ENCODE data around the gene VOPP1.
"Not testable (repeated sequence)": the region's sequence is repeated elsewhere in the genome, so short reads cannot be mapped to it uniquely, and the experiment has no call there.

The VOPP1 gene, protein sequence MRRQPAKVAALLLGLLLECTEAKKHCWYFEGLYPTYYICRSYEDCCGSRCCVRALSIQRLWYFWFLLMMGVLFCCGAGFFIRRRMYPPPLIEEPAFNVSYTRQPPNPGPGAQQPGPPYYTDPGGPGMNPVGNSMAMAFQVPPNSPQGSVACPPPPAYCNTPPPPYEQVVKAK

DNA sequence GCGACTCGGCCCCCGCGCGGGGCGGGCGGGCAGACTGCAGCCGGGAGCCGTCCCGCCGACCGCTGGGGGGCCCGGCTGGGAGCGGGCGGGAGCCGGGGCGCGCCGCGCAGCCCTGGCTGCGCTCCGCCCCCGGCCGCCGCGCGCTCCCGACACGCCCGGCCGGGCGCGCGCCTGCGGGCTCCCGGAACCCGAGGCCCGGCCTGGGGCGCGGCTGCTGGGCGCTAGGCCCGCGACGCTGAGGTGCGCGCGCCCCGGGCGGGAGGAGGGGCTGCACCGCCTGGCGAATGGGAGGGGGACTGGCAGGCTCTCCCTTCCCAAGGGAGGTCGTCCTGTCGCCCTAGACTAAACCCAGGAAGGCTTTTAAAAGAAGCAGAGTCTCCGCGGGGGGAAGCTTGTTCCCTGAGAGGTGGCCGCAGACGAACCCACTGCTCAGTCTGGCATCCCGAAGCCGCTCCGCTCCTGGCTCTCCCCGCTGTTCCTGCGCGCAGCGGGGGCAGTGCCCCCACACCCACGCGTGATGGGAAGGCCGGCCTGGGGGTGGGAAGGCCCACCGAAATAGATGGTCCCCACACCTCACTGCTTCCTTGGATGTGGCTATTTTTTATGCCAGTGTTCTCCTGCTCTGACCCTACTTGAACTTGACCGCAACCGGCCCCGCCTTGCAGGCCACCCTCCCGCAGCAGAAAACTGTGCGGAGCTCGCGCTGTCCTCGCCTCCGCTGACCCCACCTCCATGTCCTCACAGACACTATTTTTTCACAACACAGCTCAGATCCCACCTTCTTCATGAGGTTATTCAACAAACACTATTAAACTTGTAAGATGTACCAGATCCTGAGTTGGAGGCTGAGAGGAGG, at the start of gene VOPP1:
VOPP1 (minus strand) TSS at position 125 of the 856 bp plus-strand sequence. CDS start 178 bp downstream, outside the sequence.
- DNase-seq (ENCODE audit: low read depth), result no peak
- peak within 1 kb of the TSS; percentile 89 for H3K4me3 ChIP-seq (ENCODE audit: low read depth, low read length)
- in situ Hi-C loops (cut with HindIII; ENCODE audit: low sequenced_read_pairs), result loop anchor here (5.0 to 25.0 kb wide), 3 partner anchors 105 to 760 kb away; no protein-coding TSS in a partner anchor
- TF ChIP-seq, protein P1, sequence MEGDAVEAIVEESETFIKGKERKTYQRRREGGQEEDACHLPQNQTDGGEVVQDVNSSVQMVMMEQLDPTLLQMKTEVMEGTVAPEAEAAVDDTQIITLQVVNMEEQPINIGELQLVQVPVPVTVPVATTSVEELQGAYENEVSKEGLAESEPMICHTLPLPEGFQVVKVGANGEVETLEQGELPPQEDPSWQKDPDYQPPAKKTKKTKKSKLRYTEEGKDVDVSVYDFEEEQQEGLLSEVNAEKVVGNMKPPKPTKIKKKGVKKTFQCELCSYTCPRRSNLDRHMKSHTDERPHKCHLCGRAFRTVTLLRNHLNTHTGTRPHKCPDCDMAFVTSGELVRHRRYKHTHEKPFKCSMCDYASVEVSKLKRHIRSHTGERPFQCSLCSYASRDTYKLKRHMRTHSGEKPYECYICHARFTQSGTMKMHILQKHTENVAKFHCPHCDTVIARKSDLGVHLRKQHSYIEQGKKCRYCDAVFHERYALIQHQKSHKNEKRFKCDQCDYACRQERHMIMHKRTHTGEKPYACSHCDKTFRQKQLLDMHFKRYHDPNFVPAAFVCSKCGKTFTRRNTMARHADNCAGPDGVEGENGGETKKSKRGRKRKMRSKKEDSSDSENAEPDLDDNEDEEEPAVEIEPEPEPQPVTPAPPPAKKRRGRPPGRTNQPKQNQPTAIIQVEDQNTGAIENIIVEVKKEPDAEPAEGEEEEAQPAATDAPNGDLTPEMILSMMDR (IDR thresholded peaks at IDR 0.05; ENCODE audit: low read depth, low read length, missing control alignments), result no peak

DNA sequence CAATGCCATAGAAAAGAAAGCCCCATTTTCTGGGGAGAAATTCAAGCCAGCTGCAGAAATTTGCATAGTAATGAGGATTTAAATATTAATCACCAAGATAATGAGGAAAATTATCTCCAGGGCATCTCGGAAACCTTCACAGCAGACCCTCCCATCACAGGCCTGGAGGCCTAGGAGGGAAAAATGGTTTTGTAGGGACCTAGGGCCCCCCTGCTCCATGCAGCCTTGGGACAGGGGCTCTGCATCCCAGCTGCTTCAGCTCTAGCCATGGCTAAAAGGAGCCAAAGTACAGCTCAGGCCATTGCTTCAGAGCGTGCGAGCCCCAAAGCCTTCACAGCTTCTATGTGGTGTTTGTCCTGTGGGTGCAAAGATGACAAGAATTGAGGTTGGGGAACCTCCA, 46.6 kb upstream of the VOPP1 start:
- DNase-seq (ENCODE audit: low read depth), result no peak
- TF ChIP-seq, protein P1 (IDR thresholded peaks at IDR 0.05; ENCODE audit: low read depth, low read length, missing control alignments), result no peak
- in situ Hi-C loops (cut with HindIII; ENCODE audit: low sequenced_read_pairs), result no loop called here

DNA sequence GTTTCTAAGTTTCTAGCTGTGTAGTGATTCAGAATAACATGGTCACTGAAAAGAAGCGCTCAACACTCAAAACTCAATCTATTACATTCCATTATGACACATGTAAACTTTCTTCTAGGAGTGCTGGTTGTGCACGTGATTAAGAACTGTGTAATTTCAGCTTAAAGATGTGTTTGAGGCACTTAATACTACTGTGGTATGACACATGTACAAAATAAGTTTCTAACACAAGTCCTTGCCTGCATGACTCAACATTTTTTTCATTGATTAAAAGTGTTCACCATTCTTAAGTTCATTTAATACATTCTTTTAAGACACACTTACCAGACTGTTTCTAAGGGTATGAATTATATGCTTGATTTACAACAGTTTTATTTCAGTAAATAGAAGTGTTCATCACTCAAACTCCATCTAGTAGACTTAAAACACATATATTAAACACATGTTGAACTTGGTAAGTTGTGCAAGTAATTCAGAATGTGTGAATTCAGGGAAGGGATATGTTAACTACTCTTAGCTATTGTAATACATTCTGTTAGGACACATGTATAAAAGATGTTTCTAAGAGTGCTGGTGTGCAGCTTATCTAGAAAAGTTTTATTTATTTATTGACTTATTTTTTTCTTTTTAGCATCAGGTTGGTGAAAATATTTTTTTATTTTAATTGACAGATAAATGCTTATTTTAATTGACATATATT, 42.2 kb upstream of the VOPP1 start:
- H3K4me3 ChIP-seq (ENCODE audit: low read depth, low read length); DNase-seq (ENCODE audit: low read depth); in situ Hi-C loops (cut with HindIII; ENCODE audit: low sequenced_read_pairs): not testable (repeated sequence)

More for the DNA sequence above, 46.6 kb upstream of the VOPP1 start:
- no peak overlapping the region for H3K4me3 ChIP-seq (ENCODE audit: low read depth, low read length)

DNA sequence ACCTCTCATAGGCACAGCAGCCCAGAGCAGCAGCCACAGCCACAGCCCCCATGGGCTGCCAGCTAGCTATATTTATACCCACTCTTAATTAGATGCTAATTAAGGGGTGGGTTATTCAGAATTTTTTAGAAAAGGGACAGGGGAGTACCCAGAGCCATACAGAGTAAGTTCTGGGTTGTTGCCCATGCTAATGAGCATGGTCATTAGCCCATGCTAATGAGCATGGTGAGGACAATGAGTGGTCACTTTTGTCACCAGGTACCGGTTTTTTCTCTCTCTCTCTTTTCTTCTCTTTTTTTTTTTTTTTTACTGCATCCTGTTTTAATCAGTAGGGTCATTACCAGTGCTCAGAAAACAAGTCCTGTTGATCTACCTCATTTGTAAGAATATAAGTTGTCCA, 37.4 kb upstream of the VOPP1 start:
- in situ Hi-C loops (cut with HindIII; ENCODE audit: low sequenced_read_pairs), result not testable (repeated sequence)

DNA sequence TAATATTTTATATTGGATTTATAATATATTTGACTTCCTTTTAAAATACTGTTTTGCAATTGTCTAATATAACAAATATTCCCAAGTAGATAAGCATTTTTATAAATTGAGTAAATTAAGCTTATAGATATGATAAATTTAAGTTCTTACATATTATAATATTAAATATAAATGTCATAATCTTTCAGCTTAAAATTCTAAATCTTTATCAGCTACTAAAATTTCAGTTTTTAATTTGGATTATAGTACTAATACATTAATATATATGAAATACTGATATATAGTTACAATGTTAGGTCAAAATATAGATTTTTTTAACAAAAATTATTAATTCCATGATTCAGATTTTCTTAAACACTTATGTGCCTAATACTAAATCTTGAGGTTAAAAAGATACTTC, 33.4 kb upstream of the VOPP1 start:
- H3K4me3 ChIP-seq (ENCODE audit: low read depth, low read length); in situ Hi-C loops (cut with HindIII; ENCODE audit: low sequenced_read_pairs); DNase-seq (ENCODE audit: low read depth): not testable (repeated sequence)

More for the DNA sequence above, 37.4 kb upstream of the VOPP1 start:
- not testable (repeated sequence) for DNase-seq (ENCODE audit: low read depth); H3K4me3 ChIP-seq (ENCODE audit: low read depth, low read length)

DNA sequence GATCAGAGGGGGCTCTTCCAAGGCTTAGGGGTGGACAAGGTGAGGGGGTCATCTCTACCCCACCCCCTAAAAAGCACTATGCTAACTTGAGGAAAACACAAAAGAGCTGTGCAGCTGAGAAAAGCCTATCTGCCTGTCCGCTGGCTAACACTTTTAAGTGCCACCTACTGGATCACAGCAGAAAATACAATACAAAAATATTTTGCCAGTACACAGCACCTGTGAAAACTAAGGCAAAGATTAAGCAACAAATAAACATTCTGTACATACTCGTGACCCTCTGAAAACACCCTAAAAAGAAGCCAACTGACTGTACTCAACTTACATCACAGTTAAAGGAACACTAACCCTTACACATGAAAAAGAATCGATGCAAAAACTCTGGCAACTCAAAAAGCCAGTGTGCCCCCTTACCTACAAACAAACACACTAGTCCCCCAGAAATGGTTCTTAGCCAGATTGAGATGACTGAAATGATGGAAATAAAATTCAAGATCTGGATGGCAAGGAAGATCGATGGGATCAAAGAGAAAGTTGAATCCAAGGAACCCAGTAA, 25.7 kb upstream of the VOPP1 start:
- in situ Hi-C loops (cut with HindIII; ENCODE audit: low sequenced_read_pairs); DNase-seq (ENCODE audit: low read depth); H3K4me3 ChIP-seq (ENCODE audit: low read depth, low read length): not testable (repeated sequence)
- TF ChIP-seq, protein P1 (IDR thresholded peaks at IDR 0.05; ENCODE audit: low read depth, low read length, missing control alignments), result peak; percentile 45

DNA sequence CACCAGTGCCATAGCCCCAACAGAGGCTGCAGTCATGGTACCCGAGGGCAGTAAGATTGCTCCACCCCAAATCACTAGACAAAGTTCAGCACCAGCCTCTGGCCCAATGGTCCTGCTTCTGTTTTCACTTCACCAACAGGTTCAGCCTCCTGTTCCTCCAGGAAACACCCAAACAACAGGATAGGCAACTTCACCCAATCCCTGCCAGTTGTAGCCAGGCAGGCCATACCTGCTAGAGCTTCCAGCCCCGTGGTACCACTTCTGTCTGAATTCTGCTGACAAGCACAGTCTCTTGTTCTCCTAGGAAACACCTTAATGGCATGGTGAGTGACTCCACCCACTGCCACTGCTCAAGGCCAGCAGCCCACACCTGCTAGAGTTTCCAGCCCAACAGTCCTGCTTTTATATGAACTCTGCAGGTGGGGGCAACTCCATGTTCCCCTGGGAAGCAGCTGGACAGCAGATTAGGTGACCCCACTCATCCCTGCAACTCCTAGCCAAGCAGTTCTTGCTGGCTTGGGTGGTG, 25.0 kb upstream of the VOPP1 start:
- DNase-seq (ENCODE audit: low read depth); H3K4me3 ChIP-seq (ENCODE audit: low read depth, low read length); in situ Hi-C loops (cut with HindIII; ENCODE audit: low sequenced_read_pairs): not testable (repeated sequence)

DNA sequence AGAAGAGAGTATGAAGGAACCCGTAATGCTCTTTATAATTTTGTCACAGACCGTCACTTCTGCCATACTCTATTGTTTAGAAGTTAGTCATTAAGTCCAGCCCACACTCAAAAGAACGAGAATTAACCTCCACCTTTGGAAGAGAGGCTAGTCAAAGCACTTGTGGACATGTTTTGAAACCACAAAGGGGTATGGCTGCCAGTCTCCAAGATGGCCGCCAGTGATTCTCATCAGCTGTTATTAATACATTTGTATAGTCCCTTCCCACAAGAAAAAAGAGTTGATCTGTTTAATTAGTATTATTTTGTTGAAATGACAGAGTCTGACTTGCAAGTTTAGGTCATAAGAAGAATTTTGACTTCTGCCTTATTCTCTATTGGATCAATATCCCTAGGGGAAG, 23.2 kb upstream of the VOPP1 start:
- H3K4me3 ChIP-seq (ENCODE audit: low read depth, low read length), result no peak overlapping the region
- TF ChIP-seq, protein P1 (IDR thresholded peaks at IDR 0.05; ENCODE audit: low read depth, low read length, missing control alignments), result no peak
- in situ Hi-C loops (cut with HindIII; ENCODE audit: low sequenced_read_pairs), result no loop called here
- DNase-seq (ENCODE audit: low read depth), result no peak
